ENCODE results near the gene SEMA3C. TPM values are rescaled to one million over a fixed set of nuclear protein-coding genes. Genes with fewer than 3 reads are reported as not detected.

Gene SEMA3C
- total RNA-seq, 1 donor from 2014 or later = 34.8 TPM

DNA sequence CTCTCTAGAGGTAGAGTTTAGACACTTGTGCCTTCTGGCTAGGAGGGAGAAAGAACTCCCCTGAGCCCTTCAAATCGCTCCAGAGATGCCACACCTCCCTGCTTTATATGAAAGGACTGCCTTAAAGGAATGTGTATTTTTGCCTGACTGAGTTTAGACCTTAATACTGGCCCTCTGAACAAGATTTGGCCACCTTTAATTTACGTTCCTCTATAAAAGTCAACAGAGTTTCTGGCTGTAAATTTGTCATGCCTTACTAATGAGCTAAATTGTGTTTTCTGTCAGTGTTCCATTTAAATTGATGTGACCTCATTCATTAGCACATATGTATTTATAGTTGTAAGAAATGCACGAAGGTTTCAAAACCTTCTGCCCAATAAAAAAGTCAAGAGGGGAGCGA lies 48.0 kb downstream of the SEMA3C start:
- intact Hi-C loops (cut with DNase I) = no loop called here
- no peak overlapping the region for H3K27ac ChIP-seq
- H3K4me1 ChIP-seq = no peaks in the 10 kb centered on the region
- H3K4me3 ChIP-seq = no peak overlapping the region
- ATAC-seq (no peak), DNase-seq (no peak)
- H3K36me3 ChIP-seq = no peaks in the 10 kb centered on the region
- H3K27me3 ChIP-seq (ENCODE audit: low read depth) = no peaks in the 10 kb centered on the region
- no peaks in the 10 kb centered on the region for H3K9me3 ChIP-seq
- TF ChIP-seq, protein P1, sequence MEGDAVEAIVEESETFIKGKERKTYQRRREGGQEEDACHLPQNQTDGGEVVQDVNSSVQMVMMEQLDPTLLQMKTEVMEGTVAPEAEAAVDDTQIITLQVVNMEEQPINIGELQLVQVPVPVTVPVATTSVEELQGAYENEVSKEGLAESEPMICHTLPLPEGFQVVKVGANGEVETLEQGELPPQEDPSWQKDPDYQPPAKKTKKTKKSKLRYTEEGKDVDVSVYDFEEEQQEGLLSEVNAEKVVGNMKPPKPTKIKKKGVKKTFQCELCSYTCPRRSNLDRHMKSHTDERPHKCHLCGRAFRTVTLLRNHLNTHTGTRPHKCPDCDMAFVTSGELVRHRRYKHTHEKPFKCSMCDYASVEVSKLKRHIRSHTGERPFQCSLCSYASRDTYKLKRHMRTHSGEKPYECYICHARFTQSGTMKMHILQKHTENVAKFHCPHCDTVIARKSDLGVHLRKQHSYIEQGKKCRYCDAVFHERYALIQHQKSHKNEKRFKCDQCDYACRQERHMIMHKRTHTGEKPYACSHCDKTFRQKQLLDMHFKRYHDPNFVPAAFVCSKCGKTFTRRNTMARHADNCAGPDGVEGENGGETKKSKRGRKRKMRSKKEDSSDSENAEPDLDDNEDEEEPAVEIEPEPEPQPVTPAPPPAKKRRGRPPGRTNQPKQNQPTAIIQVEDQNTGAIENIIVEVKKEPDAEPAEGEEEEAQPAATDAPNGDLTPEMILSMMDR (IDR thresholded peaks at IDR 0.05) = no peak

DNA sequence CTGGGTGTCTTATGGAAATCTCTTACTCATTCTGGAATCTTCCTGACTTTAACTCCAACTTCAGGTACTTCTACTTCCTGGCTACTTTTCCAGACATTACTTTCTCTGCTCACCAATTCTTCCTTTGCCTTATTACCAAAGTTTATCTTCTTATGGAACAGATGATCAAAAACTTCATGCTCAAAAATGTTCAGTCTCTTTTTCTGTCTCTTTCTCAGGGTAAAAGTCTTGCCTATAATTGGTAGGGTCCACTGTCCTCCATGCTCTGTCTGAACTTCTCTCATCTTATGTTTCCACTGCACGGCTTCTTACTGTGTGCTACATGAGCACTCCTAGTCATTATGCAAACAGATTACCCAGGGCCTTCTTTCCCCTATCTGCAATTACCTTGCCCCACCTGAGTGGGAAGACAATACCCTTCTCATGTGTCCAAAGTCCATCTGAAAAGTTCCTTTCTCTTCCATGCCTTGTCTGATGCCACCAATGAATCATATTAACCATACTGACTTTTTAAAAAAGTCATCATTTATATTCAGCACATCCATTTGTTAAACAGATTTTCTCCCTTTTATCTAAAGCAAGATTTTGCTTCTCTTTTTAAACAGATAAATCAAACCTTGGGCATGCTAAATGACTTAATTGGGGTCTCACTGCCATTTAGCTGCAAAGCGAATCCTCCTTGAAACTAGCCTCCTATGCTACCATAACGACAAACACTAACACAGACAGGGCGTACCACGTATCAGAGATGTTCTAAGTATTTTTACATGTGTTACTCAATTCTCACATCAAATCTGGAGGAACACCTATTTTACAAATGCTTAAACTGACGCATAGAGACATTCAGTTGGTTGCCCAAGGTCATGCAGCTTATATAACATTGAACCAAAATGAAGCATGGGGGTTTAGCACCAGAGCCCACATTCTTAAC lies 48.8 kb downstream of the SEMA3C start:
- Histone ChIP-seq H3K27ac (no peak overlapping the region), H3K27me3 (ENCODE audit: low read depth) (no peaks in the 10 kb centered on the region), H3K4me3 (no peak overlapping the region), H3K9me3 (no peaks in the 10 kb centered on the region), H3K4me1 (no peaks in the 10 kb centered on the region), H3K36me3 (no peaks in the 10 kb centered on the region)
- DNase-seq (no peak), ATAC-seq (no peak)
- intact Hi-C loops (cut with DNase I) = no loop called here
- TF ChIP-seq, protein P1 (IDR thresholded peaks at IDR 0.05) = no peak

DNA sequence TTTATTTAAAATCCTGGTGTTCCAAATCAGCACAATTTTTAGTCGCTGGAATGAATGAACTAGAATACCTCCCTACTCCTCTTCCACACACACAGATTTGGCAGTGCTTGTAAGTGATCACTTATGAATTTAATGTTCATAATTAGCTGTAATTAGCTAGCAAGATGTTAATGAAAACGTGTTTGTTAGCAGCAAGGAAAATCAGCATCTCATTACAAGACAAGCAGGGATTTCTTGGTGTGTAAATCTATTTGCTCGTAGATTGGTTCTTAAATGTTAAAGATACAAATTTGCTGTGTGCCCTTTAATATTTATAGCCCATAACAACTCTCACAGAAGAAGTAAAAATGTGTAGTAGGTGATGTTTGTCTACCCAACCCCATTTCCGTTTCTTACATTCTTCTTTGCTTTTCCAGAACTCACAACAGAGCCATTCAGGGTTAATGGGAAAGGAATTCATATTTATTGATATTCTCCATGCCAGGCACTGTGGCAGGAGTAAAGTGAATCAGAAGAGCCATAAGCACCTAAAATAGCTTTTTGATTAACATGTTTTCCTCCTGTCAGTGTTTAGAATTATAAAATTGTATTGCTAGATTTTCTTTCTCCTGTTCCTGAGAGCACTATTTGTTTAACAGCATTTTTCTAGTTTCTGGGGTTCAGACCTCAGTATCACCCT lies 49.6 kb downstream of the SEMA3C start:
- DNase-seq (no peak), ATAC-seq (no peak)
- Histone ChIP-seq H3K4me1 (no peaks in the 10 kb centered on the region), H3K27ac (no peak overlapping the region), H3K4me3 (no peak overlapping the region), H3K36me3 (no peaks in the 10 kb centered on the region), H3K9me3 (no peaks in the 10 kb centered on the region), H3K27me3 (ENCODE audit: low read depth) (no peaks in the 10 kb centered on the region)
- TF ChIP-seq, protein P1 (IDR thresholded peaks at IDR 0.05) = no peak
- intact Hi-C loops (cut with DNase I) = no loop called here

DNA sequence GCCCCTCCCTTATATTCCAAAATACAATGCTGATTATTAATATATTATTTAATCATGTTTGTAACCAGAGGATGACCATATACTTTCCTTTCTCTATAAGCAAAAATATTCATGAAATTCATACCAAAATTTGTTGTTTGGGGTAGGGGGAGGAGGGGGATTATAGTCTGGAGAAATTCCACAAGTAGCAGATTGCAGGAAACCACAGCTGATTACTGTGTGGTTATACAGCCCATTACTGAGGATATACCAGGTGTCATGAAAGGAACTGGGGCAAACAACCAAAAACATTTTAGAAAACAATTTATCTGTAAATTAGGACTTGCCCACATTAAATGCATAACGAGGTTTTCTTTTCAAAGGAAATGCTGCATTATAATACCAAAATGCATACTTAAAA lies 50.3 kb downstream of the SEMA3C start:
- Histone ChIP-seq H3K4me3 (no peak overlapping the region), H3K27ac (no peak overlapping the region), H3K4me1 (no peaks in the 10 kb centered on the region), H3K36me3 (no peaks in the 10 kb centered on the region), H3K9me3 (no peaks in the 10 kb centered on the region), H3K27me3 (ENCODE audit: low read depth) (no peaks in the 10 kb centered on the region)
- intact Hi-C loops (cut with DNase I) = no loop called here
- ATAC-seq (no peak), DNase-seq (no peak)
- TF ChIP-seq, protein P1 (IDR thresholded peaks at IDR 0.05) = no peak

DNA sequence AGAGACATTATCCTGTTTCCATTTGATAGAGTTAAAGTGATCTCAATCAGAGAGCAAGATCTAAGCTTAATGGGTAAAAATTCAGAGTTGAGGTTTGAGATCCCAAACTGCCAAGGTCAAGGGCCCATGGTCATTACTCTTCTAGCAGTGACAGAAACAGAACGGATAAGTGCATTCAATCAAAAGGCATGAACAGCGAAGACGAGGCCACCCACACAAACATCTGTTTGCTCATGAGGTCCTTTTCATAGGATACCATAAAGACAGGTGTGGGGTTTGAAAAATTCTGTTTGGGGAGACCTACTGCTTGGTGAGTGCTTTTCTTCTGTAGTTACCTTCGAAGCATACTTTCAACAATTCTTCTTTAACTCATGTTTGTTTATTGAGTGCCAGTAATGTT lies 58.3 kb downstream of the SEMA3C start:
- ATAC-seq = no peak
- Histone ChIP-seq H3K27ac (no peak overlapping the region), H3K27me3 (ENCODE audit: low read depth) (no peaks in the 10 kb centered on the region), H3K4me3 (no peak overlapping the region), H3K36me3 (no peaks in the 10 kb centered on the region), H3K9me3 (no peaks in the 10 kb centered on the region), H3K4me1 (peaks cover 11% of the 10 kb centered on the region)
- intact Hi-C loops (cut with DNase I) = no loop called here
- TF ChIP-seq, protein P1 (IDR thresholded peaks at IDR 0.05) = no peak
- no peak for DNase-seq

Measured in lower lobe of right lung (tissue), 2 donors.